ENCODE data around the gene XK.

DNA sequence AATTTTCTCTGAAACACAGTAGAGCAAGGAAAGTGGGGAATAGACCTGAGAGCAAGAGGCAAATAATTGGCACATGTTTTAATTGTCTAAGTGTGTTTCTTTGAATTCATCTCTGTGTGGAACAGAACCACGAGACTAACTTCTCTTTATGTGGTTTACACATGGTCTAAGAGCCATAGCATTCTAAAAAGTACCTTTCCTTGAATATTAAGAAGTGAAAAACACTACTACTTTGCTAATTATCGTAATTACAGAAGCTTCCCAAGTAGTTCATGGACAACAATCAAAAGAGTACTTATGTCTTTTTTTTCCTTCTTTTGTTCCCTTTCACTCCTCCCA is 91.4 kb downstream of the XK start:
- no peak for TF ChIP-seq POLR2AphosphoS5 (IDR thresholded peaks at IDR 0.05)
- TF ChIP-seq CTCF (IDR thresholded peaks at IDR 0.05), result no peak
- no peak for TF ChIP-seq EP300 (IDR thresholded peaks at IDR 0.05)

Data from gastroesophageal sphincter (tissue), 3 donors.